NCI-H748 (cell line): ENCODE results near the gene CADPS.

ENCODE experiments used
- DNase-seq: peaks from one replicate; lab custom pipeline; 2025; ENCODE audit not compliant: unreplicated experiment; lab: John Stamatoyannopoulos, UW

The CADPS gene

GRCh38 chr3:62873761-62874710 is 1.2 kb downstream of the CADPS start:
- peak; percentile 88 for DNase-seq

- no peak for DNase-seq
Measured at GRCh38 chr3:62873451-62873760, 1.8 kb downstream of the CADPS start.

GRCh38 chr3:62872318-62872717 is 2.9 kb downstream of the CADPS start:
- no peak for DNase-seq

GRCh38 chr3:62870321-62870720 is 4.9 kb downstream of the CADPS start:
- DNase-seq: no peak

GRCh38 chr3:62863648-62864047 is 11.6 kb downstream of the CADPS start:
- no peak for DNase-seq

- peak; percentile 11 for DNase-seq
Measured at GRCh38 chr3:62859203-62859791, 15.9 kb downstream of the CADPS start.

GRCh38 chr3:62845996-62846395 is 29.2 kb downstream of the CADPS start:
- DNase-seq: no peak

GRCh38 chr3:62843508-62843907 is 31.7 kb downstream of the CADPS start:
- no peak for DNase-seq

- no peak for DNase-seq
Measured at GRCh38 chr3:62839748-62840147, 35.5 kb downstream of the CADPS start.

GRCh38 chr3:62837145-62837787 is 38.0 kb downstream of the CADPS start:
- DNase-seq: no peak

- no peak for DNase-seq
Measured at GRCh38 chr3:62835554-62836236, 39.5 kb downstream of the CADPS start.

- DNase-seq: peak; percentile 21
Measured at GRCh38 chr3:62833538-62833937, 41.7 kb downstream of the CADPS start.

GRCh38 chr3:62832553-62832952 is 42.7 kb downstream of the CADPS start:
- no peak for DNase-seq

- no peak for DNase-seq
Measured at GRCh38 chr3:62830727-62831322, 44.4 kb downstream of the CADPS start.

- no peak for DNase-seq
Measured at GRCh38 chr3:62827550-62827949, 47.7 kb downstream of the CADPS start.

GRCh38 chr3:62824965-62825592 is 50.1 kb downstream of the CADPS start:
- DNase-seq: no peak

GRCh38 chr3:62823461-62824050 is 51.7 kb downstream of the CADPS start:
- DNase-seq: no peak

- no peak for DNase-seq
Measured at GRCh38 chr3:62822905-62823304, 52.3 kb downstream of the CADPS start.

- no peak for DNase-seq
Measured at GRCh38 chr3:62818347-62818746, 56.9 kb downstream of the CADPS start.

GRCh38 chr3:62817678-62818077 is 57.5 kb downstream of the CADPS start:
- no peak for DNase-seq
